ENCODE results near the gene TSHB.

TSHB gene

DNA sequence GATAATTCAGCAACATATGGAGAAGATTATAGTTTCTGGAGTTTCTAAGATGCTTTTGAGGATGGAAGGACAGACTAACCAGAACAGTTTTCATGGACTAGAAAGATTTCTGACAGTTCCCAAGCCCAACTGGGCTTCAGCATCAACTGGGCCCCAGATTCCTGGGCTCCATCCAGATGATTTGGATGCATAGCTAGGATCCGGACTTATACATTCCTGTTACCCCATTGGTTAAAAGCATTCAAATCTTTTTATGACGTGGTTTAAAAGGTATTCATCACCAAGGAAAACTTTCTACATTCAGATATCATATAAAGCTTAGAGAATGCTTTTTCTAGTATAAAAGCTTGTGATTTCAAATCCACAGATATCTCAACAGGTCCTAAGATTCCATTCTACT lies 29.7 kb downstream of the TSHB start:
- H3K4me3 ChIP-seq (ENCODE audit: low read depth, low read length): no peak overlapping the region

DNA sequence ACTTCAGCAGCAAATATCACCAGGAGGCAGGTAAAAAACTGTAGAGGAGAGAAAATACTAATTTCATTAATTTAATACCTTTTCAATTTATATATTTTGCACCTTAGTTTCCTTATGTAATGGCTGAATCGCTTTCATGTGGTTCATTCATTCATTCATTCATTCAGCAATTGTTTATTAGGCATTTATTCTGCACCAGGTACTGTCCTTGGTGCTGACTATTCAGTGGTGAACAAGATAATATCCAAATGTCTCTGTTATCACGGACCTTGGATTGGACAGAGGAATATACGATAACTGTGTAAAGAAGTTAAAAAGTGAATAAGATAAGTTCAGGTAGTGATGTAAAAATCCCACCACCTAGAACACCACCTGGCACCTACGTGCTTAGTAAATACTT lies 30.9 kb downstream of the TSHB start:
- H3K4me3 ChIP-seq (ENCODE audit: low read depth, low read length): no peak overlapping the region

DNA sequence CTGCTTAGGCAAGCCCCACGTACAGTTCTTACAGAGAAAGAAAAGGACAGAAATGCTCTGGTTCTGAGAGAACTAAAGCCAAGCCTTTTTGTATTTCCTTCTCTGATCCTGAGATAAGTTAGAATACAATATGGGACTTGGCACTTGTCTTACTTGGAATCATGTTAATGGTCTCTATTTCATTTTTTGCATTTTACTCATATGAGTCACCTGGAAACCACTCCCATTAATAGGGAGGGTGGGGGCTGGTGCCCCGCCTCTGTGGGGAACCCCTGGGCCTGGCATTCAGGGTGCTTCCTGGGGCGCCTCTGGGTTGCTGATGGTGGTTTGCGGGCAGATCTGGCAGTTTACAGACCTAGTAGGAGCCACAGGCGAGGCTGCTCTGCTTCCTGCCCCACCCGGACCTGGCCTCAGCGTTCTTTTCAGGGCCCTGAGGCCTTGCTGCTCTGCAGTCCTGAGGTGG lies 32.9 kb downstream of the TSHB start:
- no peak overlapping the region for H3K4me3 ChIP-seq (ENCODE audit: low read depth, low read length)

DNA sequence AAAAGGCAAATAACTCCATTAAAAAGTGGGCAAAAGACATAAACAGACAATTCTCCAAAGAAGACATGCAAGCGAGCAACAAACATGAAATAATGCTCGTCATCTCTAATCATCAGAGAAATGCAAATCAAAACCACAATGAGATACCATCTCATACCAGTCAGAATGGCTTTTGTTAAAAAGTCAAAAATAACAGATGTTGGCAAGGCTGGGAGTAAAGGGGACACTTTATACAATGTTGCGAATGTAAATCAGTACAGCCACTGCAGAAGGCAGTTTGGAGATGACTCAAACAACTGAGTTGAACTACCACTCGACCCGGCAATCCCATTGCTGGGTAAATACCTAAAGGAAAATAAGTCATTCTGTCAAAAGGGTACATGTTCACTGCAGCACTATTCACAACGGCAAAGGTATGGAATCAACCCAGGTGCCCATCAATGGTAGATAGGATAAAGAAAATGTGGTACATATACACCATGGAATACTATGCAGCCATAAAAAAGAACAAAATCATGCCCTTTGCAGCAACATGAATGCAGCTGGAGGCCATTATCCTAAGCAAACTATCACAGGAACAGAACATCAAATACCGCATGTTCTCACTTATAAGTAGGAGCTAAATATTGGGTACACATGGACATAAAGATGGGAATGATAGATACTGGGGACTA lies 33.7 kb downstream of the TSHB start:
- H3K4me3 ChIP-seq (ENCODE audit: low read depth, low read length): no peak overlapping the region

DNA sequence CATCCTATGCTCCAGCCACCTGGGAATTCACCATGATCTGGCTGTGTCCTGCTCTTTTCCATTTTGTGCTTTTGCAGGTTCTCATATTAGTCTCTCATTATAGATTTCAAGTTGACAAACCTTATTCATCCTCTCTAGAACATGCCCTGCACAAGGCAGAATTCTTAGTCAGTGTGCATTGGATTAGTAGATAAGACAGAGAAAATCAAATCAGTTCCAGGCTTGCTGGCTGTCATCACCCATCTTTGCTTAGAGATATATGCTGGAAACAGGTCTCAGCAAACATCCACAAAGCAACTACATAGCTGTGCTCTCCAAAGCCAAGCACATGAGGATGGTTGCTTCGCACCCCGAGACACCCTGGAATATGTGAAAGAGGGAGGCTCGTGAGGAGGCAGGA lies 34.8 kb downstream of the TSHB start:
- no peak overlapping the region for H3K4me3 ChIP-seq (ENCODE audit: low read depth, low read length)

DNA sequence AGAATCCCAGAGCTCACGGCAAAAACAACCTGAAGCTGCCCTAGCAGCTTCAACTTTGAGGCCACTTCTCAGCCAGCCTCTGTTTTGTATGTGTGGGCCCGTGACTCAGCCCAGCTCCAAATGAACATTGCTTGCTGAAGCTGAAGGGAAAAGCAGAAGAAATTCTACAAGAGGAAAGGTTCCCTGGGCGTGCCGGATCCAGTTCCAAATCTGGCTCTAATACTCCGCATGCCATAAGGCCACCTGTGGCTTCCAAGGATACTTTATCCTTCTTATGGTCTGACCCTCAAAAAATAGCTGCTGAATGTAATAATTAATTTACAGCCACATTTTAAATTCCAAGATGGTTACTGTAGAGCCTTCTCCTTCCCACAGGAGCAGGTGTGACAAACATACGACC lies 35.4 kb downstream of the TSHB start:
- no peak overlapping the region for H3K4me3 ChIP-seq (ENCODE audit: low read depth, low read length)

DNA sequence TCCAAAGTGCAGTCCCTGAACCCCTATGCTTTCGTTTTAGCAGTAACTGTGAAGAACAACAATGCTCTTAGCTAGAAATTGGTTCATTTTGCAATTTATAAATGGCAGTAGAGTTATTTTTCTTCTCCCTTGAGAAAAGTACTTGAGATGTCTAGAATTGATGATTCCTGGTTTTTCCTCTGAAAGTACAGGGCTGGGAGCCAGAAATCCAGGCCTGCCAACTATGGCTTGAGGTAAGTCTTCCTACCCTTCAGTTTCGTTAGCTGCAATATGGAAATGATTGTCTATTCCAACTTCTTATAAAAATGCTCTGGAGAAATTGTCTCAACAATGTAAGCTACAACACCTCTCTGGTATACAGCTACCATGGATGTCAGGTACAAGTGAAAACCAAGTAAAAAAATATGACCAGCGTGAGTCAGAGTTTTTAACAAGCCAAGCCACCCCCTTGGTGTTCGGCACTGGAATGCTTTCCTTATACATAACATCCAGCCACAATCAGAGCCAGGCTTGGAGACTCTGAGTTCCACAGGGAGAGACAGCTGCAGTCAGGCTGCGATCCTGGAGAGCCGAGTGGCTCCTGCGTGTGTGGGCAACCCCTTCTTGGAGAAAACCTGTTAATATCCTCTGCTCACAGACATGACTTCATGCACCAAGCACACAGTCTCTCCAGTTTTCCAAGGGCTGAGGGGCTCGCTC lies 37.7 kb downstream of the TSHB start:
- H3K4me3 ChIP-seq (ENCODE audit: low read depth, low read length): no peak overlapping the region

DNA sequence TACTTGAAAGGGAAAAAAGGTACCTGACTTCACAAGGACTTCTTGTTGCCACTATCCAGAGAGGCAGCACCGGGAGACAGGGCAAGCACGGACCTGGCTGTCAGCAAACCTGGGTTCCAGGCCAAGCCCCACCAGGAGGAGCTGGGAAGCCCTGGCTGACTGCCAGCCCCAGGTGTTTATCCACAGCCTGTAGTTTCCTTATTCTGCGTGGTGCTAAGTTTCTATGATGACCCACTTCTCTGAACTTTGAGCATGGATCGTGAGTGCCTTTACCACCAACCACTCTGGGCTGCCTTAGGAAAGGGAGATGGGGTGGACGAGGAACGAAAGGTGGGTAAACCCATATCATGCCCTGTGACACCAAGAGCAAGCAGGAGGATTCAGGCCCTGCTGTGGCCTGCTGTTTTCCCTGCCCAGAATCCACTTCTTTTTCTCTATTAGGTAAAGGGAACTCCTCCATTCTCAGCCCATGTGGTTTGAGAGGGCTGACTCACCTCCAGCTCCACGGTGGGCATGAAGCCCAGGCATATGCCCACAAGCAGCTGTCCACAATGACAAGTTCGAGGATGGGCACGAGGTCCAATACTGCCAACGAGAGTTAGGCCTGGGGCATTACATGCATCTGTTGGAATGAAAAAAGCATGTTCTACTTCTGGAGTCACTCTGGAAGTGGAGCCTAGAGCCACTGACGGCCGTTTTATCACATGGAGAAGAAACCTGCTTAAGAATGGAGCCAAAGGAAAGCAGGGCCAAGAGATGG lies 39.4 kb downstream of the TSHB start:
- no peak overlapping the region for H3K4me3 ChIP-seq (ENCODE audit: low read depth, low read length)

DNA sequence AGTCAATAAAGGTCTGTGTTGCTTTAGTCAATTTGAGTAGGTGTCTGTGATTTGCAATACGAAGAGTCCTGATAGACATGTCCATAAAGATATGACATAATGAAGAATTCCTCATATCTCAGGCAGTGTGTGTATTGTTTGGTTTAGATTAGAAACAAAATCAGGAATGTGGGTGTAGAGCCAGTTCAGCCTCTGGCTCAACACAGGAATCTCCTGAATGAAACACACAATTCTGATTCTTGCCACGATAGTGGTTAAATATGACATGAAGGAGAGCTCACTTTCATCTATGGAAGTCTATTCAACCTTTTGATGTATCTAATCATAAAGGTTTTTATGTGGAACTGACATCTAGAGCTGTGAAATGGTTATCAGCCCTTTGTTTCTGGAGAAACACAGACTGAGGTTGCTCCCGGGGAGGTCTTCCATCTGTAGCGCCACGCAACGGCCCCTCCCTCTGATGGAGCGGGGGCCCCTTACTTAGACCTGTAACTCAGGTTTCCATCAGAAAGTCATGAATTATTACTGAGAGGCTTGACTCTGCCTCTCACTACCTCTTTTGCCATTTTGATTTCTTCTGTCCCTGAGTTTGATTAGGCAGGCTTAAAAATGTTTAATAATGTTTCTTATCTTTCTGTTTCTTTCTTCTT lies 40.2 kb downstream of the TSHB start:
- H3K4me3 ChIP-seq (ENCODE audit: low read depth, low read length): no peak overlapping the region

DNA sequence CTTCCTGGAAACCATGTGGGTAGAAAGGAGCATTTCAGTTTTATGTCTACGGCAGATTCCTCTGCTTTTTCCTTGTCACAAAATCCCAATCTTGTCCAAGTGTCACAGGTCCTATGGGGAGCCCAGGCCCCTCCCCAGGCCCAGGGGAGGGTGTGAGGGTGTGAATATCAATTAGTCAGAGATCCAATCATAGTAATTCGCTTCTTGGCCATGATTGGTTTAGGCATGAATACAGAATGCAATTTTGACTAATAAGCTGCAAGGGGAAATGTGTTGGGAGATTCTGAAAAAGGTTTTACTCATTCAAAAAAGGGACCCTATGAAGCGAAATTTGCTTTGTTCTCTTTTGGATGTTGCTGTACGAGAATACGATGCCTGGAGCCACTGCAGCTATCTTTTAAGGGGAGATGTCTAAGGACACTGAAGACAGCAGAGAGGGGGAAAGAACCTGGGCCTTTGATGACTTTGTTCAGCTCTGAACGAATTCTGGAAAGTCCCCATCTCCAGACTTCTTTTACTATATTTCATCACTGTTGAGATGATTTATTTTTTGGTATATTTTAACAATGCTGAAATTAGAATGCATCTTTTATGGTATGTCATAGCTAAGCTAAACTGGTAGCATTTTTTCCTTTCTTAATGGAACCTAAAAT lies 41.5 kb downstream of the TSHB start:
- H3K4me3 ChIP-seq (ENCODE audit: low read depth, low read length): no peak overlapping the region

DNA sequence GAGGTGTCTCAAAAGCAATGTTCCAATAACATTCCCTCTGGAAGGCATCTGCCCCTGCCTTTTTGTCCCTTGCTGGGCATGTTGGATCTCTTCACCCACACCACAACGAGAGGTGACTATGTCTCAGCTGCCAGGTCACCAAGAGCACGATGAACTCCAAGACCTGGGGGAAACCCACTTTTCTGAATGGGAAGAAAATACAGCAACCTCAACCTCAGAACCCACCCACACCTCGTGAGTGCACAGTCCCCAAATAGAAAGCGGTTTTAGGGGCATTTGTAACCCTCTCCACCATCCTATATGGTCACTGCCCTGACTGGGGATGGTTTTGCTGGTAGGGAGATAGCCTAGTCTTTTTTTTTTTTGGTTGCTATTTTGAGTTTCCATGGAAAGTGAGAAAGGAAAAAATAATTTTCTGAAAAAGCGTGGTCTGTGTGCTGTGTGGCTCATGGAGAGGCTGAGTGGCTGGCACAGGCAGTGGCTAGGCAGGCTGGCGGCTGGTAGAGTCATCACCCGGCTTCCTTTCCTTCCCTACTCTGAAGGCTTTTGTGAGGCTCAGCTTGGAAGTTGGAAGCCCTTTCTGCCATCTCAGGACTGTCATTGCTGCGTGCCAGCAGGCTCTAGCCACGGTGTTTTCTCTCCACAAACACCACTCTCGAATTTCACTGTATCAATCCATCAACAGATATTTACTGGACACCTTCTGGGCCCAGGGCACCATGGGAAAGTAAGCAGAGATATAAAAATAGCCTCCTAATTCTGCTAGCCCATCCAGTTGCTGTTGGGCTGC lies 43.9 kb downstream of the TSHB start:
- H3K4me3 ChIP-seq (ENCODE audit: low read depth, low read length): no peak overlapping the region

DNA sequence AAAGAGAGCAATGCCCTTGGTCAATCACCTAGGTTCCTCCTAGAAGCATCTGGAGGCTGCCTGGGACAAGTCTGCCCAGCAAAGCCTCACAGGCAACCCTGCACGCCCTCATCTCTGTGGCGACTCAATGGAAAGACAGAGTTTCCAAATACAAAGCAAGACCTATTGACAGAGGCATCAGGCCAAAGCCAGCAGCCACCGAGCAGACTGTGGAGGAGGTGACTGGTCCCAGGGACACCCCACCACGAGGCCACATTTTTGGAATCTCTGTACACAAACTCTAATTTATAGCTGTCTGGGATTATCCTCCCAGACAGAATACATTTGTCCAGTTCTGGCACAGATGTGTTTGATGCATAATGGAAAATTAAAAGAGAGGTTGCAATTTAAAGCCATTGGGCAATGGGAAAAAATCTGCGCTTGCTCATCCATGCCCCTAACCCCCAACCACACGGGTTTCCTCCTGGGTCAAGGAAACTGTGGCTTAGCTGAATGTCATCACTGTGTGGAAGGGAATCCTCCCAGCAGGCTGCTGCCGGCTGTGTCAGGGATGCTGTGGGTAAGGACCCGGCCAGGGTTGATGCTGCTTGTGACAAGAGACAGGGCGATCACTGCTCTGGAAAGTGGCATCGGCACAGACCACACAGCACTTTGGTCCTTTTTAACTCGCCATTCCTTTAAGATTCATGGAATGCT lies 45.4 kb downstream of the TSHB start:
- H3K4me3 ChIP-seq (ENCODE audit: low read depth, low read length): no peak overlapping the region

DNA sequence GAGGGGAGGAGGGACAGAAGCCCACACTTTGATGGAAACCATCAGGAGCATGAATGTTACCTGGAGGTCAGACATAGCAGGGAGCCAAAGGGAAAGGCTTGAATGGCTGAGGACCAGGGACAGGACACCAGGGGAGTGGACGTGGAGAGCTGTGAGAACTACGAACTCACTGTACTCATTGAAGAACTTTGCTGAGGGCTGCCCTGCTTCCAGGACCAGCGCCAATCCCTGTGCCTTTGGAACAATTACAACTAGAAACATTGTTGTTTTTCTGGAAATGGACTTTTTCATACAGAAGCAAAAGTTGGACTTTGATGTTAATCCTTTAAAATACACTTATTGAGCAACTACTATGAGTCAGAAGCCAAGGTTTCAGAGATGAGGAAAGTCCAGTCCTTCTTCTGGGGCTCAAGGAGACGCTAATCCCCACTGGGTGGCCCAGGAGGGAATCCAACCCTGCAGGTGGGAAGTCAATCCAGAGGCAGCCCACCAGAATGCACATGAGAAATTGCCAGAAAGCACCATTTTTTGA lies 46.8 kb downstream of the TSHB start:
- no peak overlapping the region for H3K4me3 ChIP-seq (ENCODE audit: low read depth, low read length)

DNA sequence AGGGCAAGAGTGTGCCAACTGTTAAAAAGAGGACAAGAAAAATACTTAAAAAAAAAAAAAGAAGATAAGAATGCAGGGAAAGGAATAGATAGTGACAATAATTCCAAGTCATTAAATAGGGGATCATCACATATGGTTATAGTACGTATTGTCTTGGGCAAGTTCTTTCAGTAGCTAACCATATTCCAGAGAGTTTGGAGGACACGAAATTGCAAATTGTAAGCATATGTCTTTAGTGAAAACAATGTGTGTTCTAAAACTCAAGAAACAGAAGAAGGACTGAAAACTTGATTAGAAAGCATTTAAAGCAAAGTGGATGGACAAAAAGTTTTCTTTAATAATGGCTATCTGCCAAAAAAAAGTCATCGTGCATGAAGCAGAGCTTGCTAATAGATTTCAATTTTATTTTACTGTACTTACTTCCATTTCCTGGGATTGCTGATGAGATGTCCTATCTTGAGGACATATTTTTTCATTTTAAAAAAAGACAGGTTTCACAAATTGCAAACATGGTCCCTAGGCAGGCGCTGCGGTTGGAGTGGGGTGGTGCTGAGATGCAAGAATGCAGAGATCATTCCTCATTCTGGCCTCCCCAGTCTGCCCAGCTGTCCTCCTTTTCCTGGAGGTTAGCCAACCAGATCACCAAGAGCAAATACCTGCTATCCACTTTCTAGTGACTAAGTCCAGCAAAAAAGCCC lies 47.8 kb downstream of the TSHB start:
- H3K4me3 ChIP-seq (ENCODE audit: low read depth, low read length): no peak overlapping the region

DNA sequence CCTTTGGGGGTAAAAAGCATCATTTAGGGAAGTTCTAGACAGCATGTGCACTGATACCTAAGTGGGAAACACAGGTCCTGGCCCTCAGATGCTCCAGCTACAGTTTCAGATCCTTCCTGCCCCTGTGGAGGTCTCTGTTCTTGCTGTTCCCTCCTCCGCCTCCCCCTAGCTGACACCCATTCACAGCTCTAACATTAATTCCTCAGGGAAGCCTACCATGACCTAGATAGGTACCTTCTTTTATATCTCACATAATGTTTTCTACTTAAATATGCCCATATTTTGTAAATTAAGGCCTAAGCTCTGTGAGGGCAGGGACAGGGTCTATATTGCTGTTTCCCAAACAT lies 48.3 kb downstream of the TSHB start:
- no peak overlapping the region for H3K4me3 ChIP-seq (ENCODE audit: low read depth, low read length)

DNA sequence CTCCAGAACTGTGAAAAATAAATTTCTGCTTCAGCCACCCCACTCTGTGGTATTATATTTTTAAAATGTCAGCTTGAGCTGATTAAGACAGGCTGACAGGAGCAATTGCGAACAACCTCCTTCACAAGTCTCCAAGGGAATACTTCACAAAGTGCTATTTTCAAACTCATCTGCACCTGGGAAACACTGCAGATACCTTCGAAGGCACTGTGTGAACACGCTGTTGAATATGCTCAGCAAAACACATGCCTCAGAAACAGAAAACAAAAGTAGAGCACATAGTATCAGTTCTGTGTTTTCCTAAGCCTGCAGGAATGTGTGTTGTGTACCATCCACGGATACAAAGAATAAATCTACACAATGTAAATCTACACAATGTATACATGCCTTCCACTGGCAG lies 49.1 kb downstream of the TSHB start:
- H3K4me3 ChIP-seq (ENCODE audit: low read depth, low read length): no peak overlapping the region

DNA sequence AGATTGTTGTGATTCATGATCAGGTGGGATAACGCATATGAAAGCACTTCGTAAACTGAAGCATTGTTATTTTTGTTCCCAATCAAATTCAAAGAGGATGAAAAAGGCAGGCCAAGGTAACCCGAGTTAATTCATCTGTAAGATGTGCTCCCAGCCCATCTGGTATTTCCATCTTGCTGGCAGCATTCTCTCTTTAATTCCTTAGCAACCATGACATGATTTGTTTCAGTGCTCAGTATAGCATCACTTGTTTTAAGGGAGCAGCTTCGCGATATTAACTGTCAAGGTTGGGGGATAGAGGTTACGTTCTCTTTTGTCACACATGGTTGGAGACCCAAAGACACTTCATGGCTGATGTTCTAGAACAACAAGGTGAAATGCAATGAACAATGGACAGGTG lies 53.3 kb downstream of the TSHB start:
- H3K4me3 ChIP-seq (ENCODE audit: low read depth, low read length): no peak overlapping the region

Measured in iPS-11a (cell line).